Measurements from ENCODE around the gene EIF3B. TPM values are rescaled to one million over a fixed set of nuclear protein-coding genes. Genes with fewer than 3 reads are reported as not detected.

The EIF3B gene
- total RNA-seq, 1 donor from 2014 or later = 107 TPM

GRCh38 chr7:2417981-2418481 is 63.4 kb downstream of the EIF3B start:
- Histone ChIP-seq H3K27ac (no peak overlapping the region), H3K27me3 (no peaks in the 10 kb centered on the region), H3K4me3 (no peak overlapping the region), H3K36me3 (no peaks in the 10 kb centered on the region), H3K4me1 (peaks cover 4% of the 10 kb centered on the region), H3K9me3 (no peaks in the 10 kb centered on the region)
- no peak for TF ChIP-seq CTCF (IDR thresholded peaks at IDR 0.05)
- intact Hi-C loops (cut with DNase I) = no loop called here
- DNase-seq = no peak
- ATAC-seq = peak; percentile 49

- no peak for TF ChIP-seq CTCF (IDR thresholded peaks at IDR 0.05)
- H3K27ac ChIP-seq = no peak overlapping the region
- DNase-seq (no peak), ATAC-seq (no peak)
- H3K27me3 ChIP-seq = no peaks in the 10 kb centered on the region
- H3K4me1 ChIP-seq = no peaks in the 10 kb centered on the region
- no peaks in the 10 kb centered on the region for H3K36me3 ChIP-seq
- no peaks in the 10 kb centered on the region for H3K9me3 ChIP-seq
- intact Hi-C loops (cut with DNase I) = no loop called here
- H3K4me3 ChIP-seq = no peak overlapping the region
Observed at GRCh38 chr7:2420216-2420933, 65.7 kb downstream of the EIF3B start.

GRCh38 chr7:2421943-2422310 is 67.3 kb downstream of the EIF3B start:
- no peak for TF ChIP-seq CTCF (IDR thresholded peaks at IDR 0.05)
- ATAC-seq (no peak), DNase-seq (no peak)
- Histone ChIP-seq H3K27me3 (no peaks in the 10 kb centered on the region), H3K27ac (no peak overlapping the region), H3K9me3 (no peaks in the 10 kb centered on the region), H3K36me3 (no peaks in the 10 kb centered on the region), H3K4me3 (no peak overlapping the region), H3K4me1 (no peaks in the 10 kb centered on the region)
- intact Hi-C loops (cut with DNase I) = no loop called here

GRCh38 chr7:2425749-2426148 is 71.1 kb downstream of the EIF3B start:
- Histone ChIP-seq H3K36me3 (no peaks in the 10 kb centered on the region), H3K27me3 (no peaks in the 10 kb centered on the region), H3K4me1 (no peaks in the 10 kb centered on the region), H3K27ac (no peak overlapping the region), H3K9me3 (no peaks in the 10 kb centered on the region), H3K4me3 (no peak overlapping the region)
- TF ChIP-seq CTCF (IDR thresholded peaks at IDR 0.05) = no peak
- intact Hi-C loops (cut with DNase I) = no loop called here
- ATAC-seq (no peak), DNase-seq (no peak)

Other genes starting within 250 kb of the EIF3B start
- 48.4 TPM for gene MAD1L1, start 121.9 kb upstream of the EIF3B start, total RNA-seq
- 23.7 TPM for gene MRM2, start 112.6 kb upstream of the EIF3B start, total RNA-seq
- gene NUDT1, start 112.6 kb upstream of the EIF3B start, total RNA-seq = 13.2 TPM
- 60.1 TPM for gene SNX8, start 40.4 kb upstream of the EIF3B start, total RNA-seq
- 29.8 TPM for gene CHST12, start 48.8 kb downstream of the EIF3B start, total RNA-seq
- not detected for gene GRIFIN, start 121.6 kb downstream of the EIF3B start, total RNA-seq
- 35.4 TPM for gene LFNG, start 164.9 kb downstream of the EIF3B start, total RNA-seq
- 24.1 TPM for gene BRAT1, start 200.7 kb downstream of the EIF3B start, total RNA-seq
- 22.2 TPM for gene IQCE, start 204.2 kb downstream of the EIF3B start, total RNA-seq